DND-41 (cell line): Measurements from ENCODE around the gene SKA3.

Experiments
- ATAC-seq: fragments of 200-7000 bp; cut with Tn5 transposase; 3 replicates; pipeline ENCODE4 v1.9.1; 2021; ENCODE audit warnings: low read depth; ENCODE audit not compliant: insufficient read depth
- DNase-seq: peaks from one replicate; pipeline ENCODE4 v3.0.0-alpha.2; 2020
- H2AFZ ChIP-seq: 2 replicates; pipeline ENCODE4 v1.6.0; 2012; ENCODE audit warnings: low read depth, low read length
- H3K27ac ChIP-seq: 2 replicates; pipeline ENCODE4 v1.5.1; 2012; ENCODE audit warnings: low read length, inconsistent platforms
- H3K27me3 ChIP-seq: fragments of 200-600 bp; sonication (generic); 2 replicates; pipeline ENCODE4 v1.6.0; 2012; ENCODE audit warnings: low read length, mild to moderate bottlenecking, inconsistent platforms; ENCODE audit not compliant: insufficient read depth, poor library complexity
- H3K36me3 ChIP-seq: 2 replicates; pipeline ENCODE4 v1.5.1; 2012; ENCODE audit warnings: low read length, inconsistent platforms; ENCODE audit not compliant: insufficient read depth
- H3K4me1 ChIP-seq: 2 replicates; pipeline ENCODE4 v1.5.1; 2012; ENCODE audit warnings: mild to moderate bottlenecking, low read length; ENCODE audit not compliant: insufficient read depth
- H3K4me2 ChIP-seq: 2 replicates; pipeline ENCODE4 v1.6.0; 2012; ENCODE audit warnings: mild to moderate bottlenecking, moderate library complexity, low read length, inconsistent platforms; ENCODE audit not compliant: insufficient read depth
- H3K4me3 ChIP-seq, 2 experiments: fragments of 200-600 bp in 1 of 2; shearing (Covaris generic) in 1 of 2; 2 replicates each; pipeline ENCODE4 v1.5.1; 2012 to 2016; ENCODE audit warnings: inconsistent platforms in 2 of 2, low read length in 2 of 2, mild to moderate bottlenecking in 2 of 2, low read depth in 1 of 2, moderate library complexity in 1 of 2
- H3K79me2 ChIP-seq: 2 replicates; pipeline ENCODE4 v1.6.0; 2012; ENCODE audit warnings: low read length, inconsistent platforms; ENCODE audit not compliant: insufficient read depth
- H3K9ac ChIP-seq: 2 replicates; pipeline ENCODE4 v1.6.0; 2012; ENCODE audit warnings: low read depth, mild to moderate bottlenecking, inconsistent platforms, low read length, moderate library complexity
- H3K9me3 ChIP-seq: 2 replicates; pipeline ENCODE4 v1.5.1; 2012; ENCODE audit warnings: low read length, moderate library complexity, mild to moderate bottlenecking, inconsistent platforms; ENCODE audit not compliant: insufficient read depth, severe bottlenecking
- H4K20me1 ChIP-seq: 2 replicates; pipeline ENCODE4 v1.6.0; 2012; ENCODE audit warnings: low read length; ENCODE audit not compliant: insufficient read depth
- CTCF ChIP-seq: IDR thresholded peaks from 2 replicates; pipeline ENCODE4 v1.5.1; 2012; ENCODE audit warnings: borderline replicate concordance, low read length, moderate library complexity, mild to moderate bottlenecking; ENCODE audit not compliant: poor library complexity, severe bottlenecking; ENCODE audit errors: extremely low read depth
- EZH2 ChIP-seq: IDR thresholded peaks from 3 replicates; pipeline ENCODE4 v1.6.1; 2012; ENCODE audit warnings: borderline replicate concordance, low read depth, mild to moderate bottlenecking, moderate library complexity, low read length, inconsistent platforms; ENCODE audit not compliant: severe bottlenecking

SKA3 gene

GRCh38 chr13:21164631-21165030 lies 11.7 kb downstream of the SKA3 start:
- H3K9me3 ChIP-seq, result no peaks in the 10 kb centered on the region
- peaks cover 42% of the 10 kb centered on the region for H3K79me2 ChIP-seq
- ATAC-seq, result no peak
- peaks cover 95% of the 10 kb centered on the region for H3K36me3 ChIP-seq
- no peak for TF ChIP-seq CTCF
- TF ChIP-seq EZH2, result no peak
- no peak for DNase-seq
- no peak overlapping the region for H3K27ac ChIP-seq
- H3K27me3 ChIP-seq, result no peaks in the 10 kb centered on the region
- no peak overlapping the region for H3K4me2 ChIP-seq
- H2AFZ ChIP-seq, result no peak overlapping the region
- peaks cover 5% of the 10 kb centered on the region; the same call in 1 of the 2 replicates for H4K20me1 ChIP-seq
- H3K4me1 ChIP-seq, result no peaks in the 10 kb centered on the region
- H3K4me3 ChIP-seq, result no peak overlapping the region
- no peak overlapping the region for H3K9ac ChIP-seq

GRCh38 chr13:21152251-21152899 lies 24.0 kb downstream of the SKA3 start:
- no peak overlapping the region for H2AFZ ChIP-seq
- no peak overlapping the region for H3K4me2 ChIP-seq
- no peak overlapping the region for H3K4me3 ChIP-seq
- TF ChIP-seq CTCF (no peak), EZH2 (no peak)
- peaks cover 4% of the 10 kb centered on the region; the same call in 1 of the 2 replicates for H4K20me1 ChIP-seq
- no peak overlapping the region for H3K9ac ChIP-seq
- no peak overlapping the region; the same call in 1 of the 2 replicates for H3K27ac ChIP-seq
- ATAC-seq (peak; percentile 35; the same call in 1 of the 3 replicates), DNase-seq (no peak)
- H3K36me3 ChIP-seq, result peaks cover 51% of the 10 kb centered on the region
- no peaks in the 10 kb centered on the region for H3K4me1 ChIP-seq
- H3K9me3 ChIP-seq, result no peaks in the 10 kb centered on the region
- H3K79me2 ChIP-seq, result peaks cover 2% of the 10 kb centered on the region; the same call in 1 of the 2 replicates
- H3K27me3 ChIP-seq, result no peaks in the 10 kb centered on the region

- Histone ChIP-seq H3K27ac (no peak overlapping the region), H3K27me3 (no peaks in the 10 kb centered on the region), H4K20me1 (peaks cover 16% of the 10 kb centered on the region; the same call in 1 of the 2 replicates), H3K4me2 (no peak overlapping the region), H3K9me3 (no peaks in the 10 kb centered on the region), H3K79me2 (peaks cover 13% of the 10 kb centered on the region), H3K4me3 (no peak overlapping the region), H3K4me1 (no peaks in the 10 kb centered on the region), H3K36me3 (peaks cover 54% of the 10 kb centered on the region), H3K9ac (no peak overlapping the region), H2AFZ (no peak overlapping the region)
- no peak for ATAC-seq
- DNase-seq, result no peak
- TF ChIP-seq CTCF, result no peak
- no peak for TF ChIP-seq EZH2
Measured at GRCh38 chr13:21150013-21150412, 26.3 kb downstream of the SKA3 start.
